GM18508 (cell line): ENCODE measurements around the gene WDTC1.
"Not testable (repeated sequence)": the region's sequence is repeated elsewhere in the genome, so short reads cannot be mapped to it uniquely, and the experiment has no call there.

Experiments used
- ATAC-seq: cut with Tn5 transposase; IDR thresholded peaks from one replicate; pipeline ENCODE4 v1.9.1; 2021; ENCODE audit warnings: moderate number of reproducible peaks; ENCODE audit not compliant: insufficient read depth, unreplicated experiment

Gene WDTC1

GRCh38 chr1:27234049-27234882, at the start of gene WDTC1:
Gene WDTC1 (plus strand): TSS chr1:27234632. CDS start chr1:27261055, 26,423 bp downstream.
- peak; percentile 47 for ATAC-seq

GRCh38 chr1:27184665-27185064, 49.8 kb upstream of the WDTC1 start:
- not testable (repeated sequence) for ATAC-seq

- ATAC-seq, result no peak
These were observed 42.3 kb upstream of the WDTC1 start for GRCh38 chr1:27192039-27192529.

- ATAC-seq, result no peak
These were observed 41.2 kb upstream of the WDTC1 start for GRCh38 chr1:27193194-27193593.

- ATAC-seq, result no peak
These were observed 33.1 kb upstream of the WDTC1 start for GRCh38 chr1:27201295-27201694.

- ATAC-seq, result no peak
These were observed 30.5 kb upstream of the WDTC1 start for GRCh38 chr1:27203946-27204345.

GRCh38 chr1:27207238-27207637, 27.2 kb upstream of the WDTC1 start:
- not testable (repeated sequence) for ATAC-seq

- ATAC-seq, result not testable (repeated sequence)
These were observed 26.1 kb upstream of the WDTC1 start for GRCh38 chr1:27208143-27208850.

- no peak for ATAC-seq
These were observed 18.0 kb upstream of the WDTC1 start for GRCh38 chr1:27216466-27216865.

- no peak for ATAC-seq
These were observed 17.0 kb upstream of the WDTC1 start for GRCh38 chr1:27217401-27217800.

GRCh38 chr1:27218736-27219135, 15.7 kb upstream of the WDTC1 start:
- ATAC-seq, result no peak

- no peak for ATAC-seq
These were observed 14.3 kb upstream of the WDTC1 start for GRCh38 chr1:27220096-27220495.

- not testable (repeated sequence) for ATAC-seq
These were observed 13.5 kb upstream of the WDTC1 start for GRCh38 chr1:27220702-27221497.

GRCh38 chr1:27225621-27226020, 8.8 kb upstream of the WDTC1 start:
- ATAC-seq, result no peak

- no peak for ATAC-seq
These were observed 6.7 kb upstream of the WDTC1 start for GRCh38 chr1:27227765-27228164.

GRCh38 chr1:27233667-27234048, 774 bp upstream of the WDTC1 start:
- ATAC-seq, result no peak

GRCh38 chr1:27235827-27236226, 1.4 kb downstream of the WDTC1 start:
- ATAC-seq, result no peak

GRCh38 chr1:27237112-27237511, 2.7 kb downstream of the WDTC1 start:
- ATAC-seq, result no peak

- ATAC-seq, result no peak
These were observed 3.6 kb downstream of the WDTC1 start for GRCh38 chr1:27238032-27238431.

GRCh38 chr1:27241677-27242076, 7.2 kb downstream of the WDTC1 start:
- ATAC-seq, result no peak

GRCh38 chr1:27243665-27244064, 9.2 kb downstream of the WDTC1 start:
- ATAC-seq, result not testable (repeated sequence)
